Measurements from ENCODE around the gene FBXW7.

FBXW7 gene

GRCh38 chr4:152464030-152464823 is 71.7 kb downstream of the FBXW7 start:
- no peak for DNase-seq

DNA sequence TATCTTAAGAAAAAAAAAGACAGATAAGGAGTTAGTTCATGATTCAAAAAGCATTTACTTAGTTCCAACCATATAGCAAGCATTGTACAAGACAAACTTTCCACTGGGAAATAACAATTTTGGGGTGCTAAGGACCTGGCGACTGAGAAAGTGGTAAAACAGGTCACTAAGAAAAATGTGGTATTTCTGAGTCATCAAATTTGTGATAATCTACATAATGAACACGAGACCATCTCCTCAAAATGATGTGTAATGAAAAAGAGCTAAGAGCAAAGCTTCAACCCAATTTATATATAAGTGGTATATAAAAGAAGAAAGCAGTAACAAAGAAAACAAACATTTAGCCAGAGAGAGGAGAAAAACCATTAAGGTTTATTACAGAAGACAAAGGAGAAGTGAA is 72.3 kb downstream of the FBXW7 start:
- DNase-seq = no peak

- DNase-seq = no peak
These were observed 73.2 kb downstream of the FBXW7 start for GRCh38 chr4:152462695-152463094.

DNA sequence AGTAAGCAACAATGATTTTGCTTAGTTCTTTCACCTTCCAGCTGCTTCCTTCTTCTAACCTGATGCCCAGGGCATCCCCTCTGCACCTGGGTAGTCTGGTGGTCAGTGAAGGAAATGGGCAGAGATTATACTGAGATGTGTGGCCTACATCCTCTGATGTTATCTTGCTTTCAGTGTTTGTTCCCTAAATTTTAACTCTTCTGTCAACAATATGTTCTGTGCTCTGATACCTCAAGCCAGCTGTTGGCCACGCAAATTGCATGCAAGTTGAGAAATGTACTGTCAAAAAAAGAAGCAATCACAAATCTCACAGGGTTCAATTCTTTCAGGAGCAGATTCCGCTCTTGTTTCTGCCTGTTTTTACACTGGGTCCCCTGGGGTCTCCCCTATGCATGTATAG is 73.8 kb downstream of the FBXW7 start:
- no peak for DNase-seq

DNA sequence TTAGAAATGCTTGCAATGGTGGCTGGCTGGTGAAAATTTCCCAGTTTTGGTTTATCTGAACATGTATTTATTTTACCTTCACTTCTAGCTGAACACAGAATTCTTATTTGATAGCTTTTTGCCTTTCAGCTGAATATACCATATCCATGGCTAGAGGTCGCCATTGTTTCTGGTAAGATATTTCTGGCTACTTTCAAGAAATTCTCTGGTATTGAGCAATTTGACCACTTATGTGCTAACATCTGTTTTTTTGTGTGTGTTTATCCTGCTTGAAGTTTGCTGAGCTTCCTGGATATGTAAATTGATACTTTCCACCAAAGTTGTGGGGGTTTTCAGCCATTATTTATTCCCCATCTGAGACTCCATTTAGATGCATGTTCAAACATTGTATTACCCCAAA is 75.4 kb downstream of the FBXW7 start:
- no peak for DNase-seq

GRCh38 chr4:152459326-152459725 is 76.6 kb downstream of the FBXW7 start:
- DNase-seq = no peak

GRCh38 chr4:152458801-152459302 is 77.0 kb downstream of the FBXW7 start:
- no peak for DNase-seq

GRCh38 chr4:152456609-152457008 is 79.3 kb downstream of the FBXW7 start:
- DNase-seq = no peak

- DNase-seq = no peak
These were observed 80.6 kb downstream of the FBXW7 start for GRCh38 chr4:152455311-152455710.

DNA sequence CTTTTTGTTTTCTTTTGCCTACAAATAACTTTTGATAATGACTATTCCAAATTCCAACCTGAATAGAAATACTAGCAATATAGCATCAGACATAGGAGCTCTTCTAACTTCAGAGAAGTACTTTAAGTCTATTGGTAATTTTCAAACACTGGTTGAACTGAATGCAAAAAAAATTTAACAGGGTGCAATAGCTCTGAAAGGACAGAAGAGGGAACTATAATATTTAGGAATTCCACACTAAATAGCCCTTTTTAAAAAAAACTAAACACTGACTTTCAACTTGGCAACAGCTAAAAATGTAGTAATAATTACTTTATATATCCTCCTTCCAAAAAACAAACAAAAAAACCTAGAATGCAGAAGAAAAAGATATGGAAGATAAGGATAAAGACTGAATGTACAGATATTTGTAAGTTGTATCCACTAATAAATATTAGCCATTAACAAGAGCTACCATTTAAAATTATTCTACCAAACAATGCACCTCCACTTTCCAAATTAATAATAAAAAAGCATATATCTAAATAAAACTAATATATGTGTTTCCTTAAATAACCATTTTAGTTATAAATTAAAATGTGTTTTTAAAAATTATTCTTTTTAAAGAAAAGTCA is 81.4 kb downstream of the FBXW7 start:
- no peak for DNase-seq

GRCh38 chr4:152451496-152451895 is 84.4 kb downstream of the FBXW7 start:
- DNase-seq = no peak

DNA sequence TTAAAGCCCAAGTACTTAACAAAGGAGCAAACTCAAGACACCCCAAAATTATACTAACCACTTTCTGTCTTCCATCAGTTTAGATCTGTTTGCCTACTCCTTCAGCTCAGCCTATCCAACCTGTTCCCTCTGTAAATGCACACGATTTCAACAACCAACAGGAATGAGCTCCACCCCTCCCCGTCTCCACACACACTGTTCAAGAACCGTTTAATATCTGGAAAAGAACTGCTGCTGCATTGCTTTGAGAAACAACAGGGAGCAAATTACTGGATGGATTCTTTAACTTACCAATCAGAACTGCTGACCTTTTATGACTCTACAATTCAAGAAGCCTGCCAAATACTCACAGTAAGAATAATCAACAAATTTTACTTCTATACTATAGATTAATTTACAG is 87.0 kb downstream of the FBXW7 start:
- DNase-seq = no peak

DNA sequence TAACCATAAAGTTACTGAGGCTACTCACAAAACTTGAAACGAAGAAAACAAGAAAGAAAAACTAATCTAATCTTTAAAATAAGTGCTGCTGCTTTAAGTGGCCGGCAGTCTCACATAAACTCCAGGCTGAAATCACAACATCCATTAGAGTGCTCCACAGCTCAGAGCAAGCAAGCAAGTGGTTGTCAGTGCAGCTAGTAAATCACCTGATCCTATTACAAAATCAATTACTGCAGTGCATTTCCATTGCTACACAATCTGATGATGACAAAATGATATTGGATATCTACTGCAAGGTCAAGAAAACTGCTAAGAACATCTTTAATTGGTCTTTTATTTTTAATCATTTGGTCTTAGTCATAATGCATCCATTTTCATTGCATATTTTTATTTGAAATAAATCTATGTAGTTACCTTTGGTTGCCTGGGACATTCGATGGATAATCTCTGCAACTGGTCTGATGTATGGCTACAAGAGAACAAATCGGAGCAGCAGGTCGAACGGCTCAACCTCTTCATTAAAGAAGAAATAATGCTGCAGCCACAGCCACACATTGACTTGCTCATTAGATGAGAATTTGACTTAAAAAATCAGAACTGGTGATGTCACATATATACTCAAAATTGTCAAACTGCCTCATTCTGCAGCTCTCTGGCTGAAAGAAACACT is 87.7 kb downstream of the FBXW7 start:
- DNase-seq = no peak

- DNase-seq = no peak
These were observed 92.0 kb downstream of the FBXW7 start for GRCh38 chr4:152443859-152444258.

DNA sequence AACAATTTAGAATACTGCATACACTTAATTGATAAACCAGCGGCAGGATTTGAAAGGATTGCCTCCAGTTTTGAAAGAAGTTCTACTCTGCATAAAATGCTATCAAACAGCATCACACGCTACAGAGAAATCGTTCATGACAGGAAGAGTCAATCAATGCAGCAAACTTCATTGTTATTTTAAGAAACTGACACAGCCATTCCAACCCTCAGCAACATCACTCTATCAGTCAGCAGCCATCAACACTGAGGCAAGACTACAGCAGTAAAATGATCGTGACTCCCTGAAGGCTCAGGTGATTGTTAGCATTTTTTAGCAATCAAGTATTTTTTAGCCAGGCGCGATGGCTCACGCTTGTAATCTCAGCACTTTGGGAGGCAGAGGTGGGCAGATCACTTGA is 98.3 kb downstream of the FBXW7 start:
- DNase-seq = no peak

DNA sequence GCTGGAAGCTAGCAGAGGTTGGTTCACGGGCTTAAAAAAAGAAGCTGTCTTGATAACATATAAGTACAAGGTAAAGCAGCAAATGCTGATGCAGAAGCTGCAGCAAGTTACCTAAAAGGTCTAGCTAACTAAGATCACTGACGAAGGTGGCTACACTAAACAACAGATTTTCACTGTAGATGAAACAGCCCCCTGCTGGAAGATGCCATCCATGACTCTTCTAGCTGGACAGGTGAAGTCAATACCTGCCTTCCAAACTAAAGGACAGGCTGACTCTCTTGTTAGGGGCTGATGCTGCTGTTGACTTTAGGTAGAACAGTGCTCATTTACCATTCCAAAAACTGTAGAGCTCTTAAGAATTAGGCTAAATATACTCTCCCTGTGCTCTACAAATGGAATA is 99.5 kb downstream of the FBXW7 start:
- DNase-seq = no peak

DNA sequence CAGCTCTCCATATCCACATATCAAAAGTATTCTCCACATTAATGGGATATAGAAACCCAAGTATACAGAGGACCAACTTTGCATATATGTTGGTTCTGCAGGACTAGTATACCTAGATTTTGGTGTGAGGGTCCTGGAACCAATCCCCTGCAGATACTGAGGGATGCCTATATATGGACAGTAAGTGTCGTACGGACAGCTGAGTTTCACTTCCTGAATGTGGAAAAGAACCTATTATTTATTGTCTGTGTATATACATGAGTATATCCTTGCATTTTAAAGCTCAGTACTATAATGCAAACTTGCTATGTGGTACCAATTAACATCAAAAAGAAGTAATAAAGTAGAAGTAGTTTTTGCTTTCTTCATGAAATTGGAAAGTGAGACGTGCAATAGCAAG is 101.9 kb downstream of the FBXW7 start:
- DNase-seq = no peak

GRCh38 chr4:152431784-152432183 is 104.1 kb downstream of the FBXW7 start:
- no peak for DNase-seq

GRCh38 chr4:152431291-152431690 is 104.6 kb downstream of the FBXW7 start:
- DNase-seq = no peak

DNA sequence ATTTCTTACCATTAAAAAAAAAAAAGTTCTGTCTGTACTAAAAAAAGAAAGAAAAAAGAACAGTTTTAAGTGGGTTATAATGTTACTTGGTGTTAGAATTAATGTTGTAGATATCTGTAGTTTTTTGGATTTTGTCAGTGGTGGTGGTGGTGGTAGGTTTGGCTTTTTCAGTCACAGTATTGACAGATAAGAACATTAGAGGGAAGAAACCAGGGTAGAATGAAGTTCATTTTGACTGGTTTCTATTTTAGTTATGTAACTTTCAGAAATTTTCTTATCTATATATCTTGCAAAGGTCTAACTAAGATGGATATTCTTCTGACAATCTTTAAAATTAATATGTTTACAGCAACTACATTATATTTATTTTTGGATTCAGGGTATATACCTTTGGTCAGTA is 105.4 kb downstream of the FBXW7 start:
- DNase-seq = no peak

- no peak for DNase-seq
These were observed 107.9 kb downstream of the FBXW7 start for GRCh38 chr4:152427981-152428380.

DNA sequence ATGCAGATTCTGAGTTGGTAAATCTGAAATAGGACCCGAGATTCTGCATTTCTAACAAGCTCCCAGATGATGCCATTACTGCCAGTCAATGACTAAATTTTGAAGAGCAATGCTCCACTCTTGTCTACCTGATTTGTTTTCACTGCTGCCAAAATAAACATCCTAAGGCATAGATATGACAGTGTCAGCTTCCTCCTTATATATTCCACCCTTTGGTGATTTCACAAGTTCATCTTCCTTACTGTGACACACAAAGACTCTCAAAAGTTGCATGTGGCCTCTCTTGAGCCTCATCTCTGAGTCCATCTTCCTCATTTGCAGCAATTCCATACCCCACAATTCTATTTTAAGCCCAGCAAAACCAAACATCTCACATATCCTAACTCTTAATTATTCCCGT is 110.9 kb downstream of the FBXW7 start:
- no peak for DNase-seq

DNA sequence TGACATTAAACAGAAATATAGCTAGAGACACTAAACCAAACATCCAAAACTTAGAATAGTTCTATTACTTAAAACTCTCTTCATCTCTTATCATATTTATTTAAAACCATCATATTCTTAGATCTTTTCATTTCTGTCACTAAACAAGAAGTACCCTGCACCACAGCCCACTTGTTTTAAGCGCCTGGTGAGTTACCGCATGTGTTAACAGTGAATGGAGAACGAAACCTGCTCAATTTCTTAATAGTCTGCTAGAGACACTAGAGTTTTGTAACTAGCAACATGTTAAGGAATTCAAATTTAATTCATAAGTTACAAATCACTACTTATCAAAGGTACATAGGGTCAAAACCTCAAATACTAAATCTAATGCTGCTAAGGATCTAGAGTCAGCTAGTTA is 111.5 kb downstream of the FBXW7 start:
- DNase-seq = no peak

- DNase-seq = no peak
These were observed 113.0 kb downstream of the FBXW7 start for GRCh38 chr4:152422817-152423320.

Measured in activated CD4-positive, CD25-positive, alpha-beta regulatory T cell treated with anti-CD3 and anti-CD28 coated beads, Interleukin-2, amount 50 U/mL, for 72 hours (primary cell).